BLaER1 (cell line): ENCODE measurements around the gene FBLN2.

Experiments used
- H3K27ac ChIP-seq: shearing (Covaris generic); formaldehyde crosslinking; 2 replicates; pipeline ENCODE4 v1.8.1; 2022
- H3K27me3 ChIP-seq: shearing (Covaris generic); formaldehyde crosslinking; 2 replicates; pipeline ENCODE4 v1.8.1; 2022
- H3K36me3 ChIP-seq: shearing (Covaris generic); formaldehyde crosslinking; 2 replicates; pipeline ENCODE4 v1.8.1; 2022
- H3K4me1 ChIP-seq: shearing (Covaris generic); formaldehyde crosslinking; 2 replicates; pipeline ENCODE4 v1.8.1; 2022
- H3K4me2 ChIP-seq: shearing (Covaris generic); formaldehyde crosslinking; 2 replicates; pipeline ENCODE4 v1.8.1; 2022
- H3K4me3 ChIP-seq: shearing (Covaris generic); formaldehyde crosslinking; 2 replicates; pipeline ENCODE4 v1.8.1; 2022
- H3K9ac ChIP-seq: shearing (Covaris generic); formaldehyde crosslinking; 2 replicates; pipeline ENCODE4 v1.8.1; 2022
- H3K9me3 ChIP-seq: shearing (Covaris generic); formaldehyde crosslinking; 2 replicates; pipeline ENCODE4 v1.8.1; 2022
- H4K20me1 ChIP-seq: shearing (Covaris generic); formaldehyde crosslinking; 2 replicates; pipeline ENCODE4 v1.8.1; 2022
- Cebpa-rat ChIP-seq: shearing (Covaris generic); IDR thresholded peaks from 2 replicates; pipeline ENCODE4 v1.8.1; 2022

Gene FBLN2

GRCh38 chr3:13513051-13513912, 35.6 kb upstream of the FBLN2 start:
- H3K27ac ChIP-seq: no peak overlapping the region
- no peaks in the 10 kb centered on the region for H3K9me3 ChIP-seq

GRCh38 chr3:13513913-13514517, 34.9 kb upstream of the FBLN2 start:
- Histone ChIP-seq H3K9ac (no peak overlapping the region), H3K4me3 (no peak overlapping the region), H3K36me3 (no peaks in the 10 kb centered on the region), H3K27ac (no peak overlapping the region), H4K20me1 (no peaks in the 10 kb centered on the region), H3K27me3 (no peaks in the 10 kb centered on the region), H3K9me3 (no peaks in the 10 kb centered on the region), H3K4me2 (no peak overlapping the region), H3K4me1 (peaks cover 40% of the 10 kb centered on the region)
- no peak for TF ChIP-seq Cebpa-rat

More at GRCh38 chr3:13513051-13513912, 35.6 kb upstream of the FBLN2 start:
- Histone ChIP-seq H3K36me3 (no peaks in the 10 kb centered on the region), H4K20me1 (no peaks in the 10 kb centered on the region), H3K4me2 (no peak overlapping the region), H3K27me3 (no peaks in the 10 kb centered on the region), H3K4me3 (no peak overlapping the region), H3K9ac (no peak overlapping the region), H3K4me1 (peaks cover 36% of the 10 kb centered on the region)
- TF ChIP-seq Cebpa-rat: no peak

GRCh38 chr3:13514639-13515435, 34.1 kb upstream of the FBLN2 start:
- Histone ChIP-seq H3K9me3 (no peaks in the 10 kb centered on the region), H3K36me3 (no peaks in the 10 kb centered on the region), H3K4me1 (peaks cover 40% of the 10 kb centered on the region), H3K27me3 (no peaks in the 10 kb centered on the region), H3K27ac (no peak overlapping the region), H3K4me2 (no peak overlapping the region), H3K4me3 (no peak overlapping the region), H3K9ac (no peak overlapping the region), H4K20me1 (no peaks in the 10 kb centered on the region)
- no peak for TF ChIP-seq Cebpa-rat

- TF ChIP-seq Cebpa-rat: no peak
- Histone ChIP-seq H4K20me1 (no peaks in the 10 kb centered on the region), H3K4me2 (peak overlapping the region; percentile 82), H3K4me1 (peaks cover 40% of the 10 kb centered on the region), H3K27me3 (no peaks in the 10 kb centered on the region), H3K36me3 (no peaks in the 10 kb centered on the region), H3K9ac (peak overlapping the region; percentile 41; the same call in 1 of the 2 replicates), H3K9me3 (no peaks in the 10 kb centered on the region), H3K4me3 (no peak overlapping the region), H3K27ac (peak overlapping the region; percentile 62)
These were observed 32.9 kb upstream of the FBLN2 start for GRCh38 chr3:13515786-13516759.

GRCh38 chr3:13516760-13517135, 32.2 kb upstream of the FBLN2 start:
- Histone ChIP-seq H3K27me3 (no peaks in the 10 kb centered on the region), H3K4me2 (peak overlapping the region; percentile 82), H3K27ac (peak overlapping the region; percentile 62), H4K20me1 (no peaks in the 10 kb centered on the region), H3K4me1 (peaks cover 40% of the 10 kb centered on the region), H3K9me3 (no peaks in the 10 kb centered on the region), H3K4me3 (no peak overlapping the region), H3K9ac (no peak overlapping the region), H3K36me3 (no peaks in the 10 kb centered on the region)
- TF ChIP-seq Cebpa-rat: no peak

- no peak for TF ChIP-seq Cebpa-rat
- Histone ChIP-seq H3K27ac (peak overlapping the region; percentile 62; the same call in 1 of the 2 replicates), H3K27me3 (no peaks in the 10 kb centered on the region), H3K4me3 (no peak overlapping the region), H3K9ac (no peak overlapping the region), H4K20me1 (no peaks in the 10 kb centered on the region), H3K4me1 (peaks cover 40% of the 10 kb centered on the region), H3K9me3 (no peaks in the 10 kb centered on the region), H3K4me2 (peak overlapping the region; percentile 82), H3K36me3 (no peaks in the 10 kb centered on the region)
These were observed 31.5 kb upstream of the FBLN2 start for GRCh38 chr3:13517253-13517977.

GRCh38 chr3:13518516-13518953, 30.4 kb upstream of the FBLN2 start:
- Histone ChIP-seq H3K9ac (no peak overlapping the region), H4K20me1 (no peaks in the 10 kb centered on the region), H3K4me3 (no peak overlapping the region), H3K36me3 (no peaks in the 10 kb centered on the region), H3K4me2 (no peak overlapping the region), H3K27ac (no peak overlapping the region), H3K9me3 (no peaks in the 10 kb centered on the region), H3K4me1 (peaks cover 40% of the 10 kb centered on the region), H3K27me3 (no peaks in the 10 kb centered on the region)
- TF ChIP-seq Cebpa-rat: no peak

GRCh38 chr3:13519006-13519791, 29.7 kb upstream of the FBLN2 start:
- no peaks in the 10 kb centered on the region for H4K20me1 ChIP-seq
- TF ChIP-seq Cebpa-rat: no peak
- no peak overlapping the region for H3K4me2 ChIP-seq
- no peaks in the 10 kb centered on the region for H3K9me3 ChIP-seq
- H3K9ac ChIP-seq: no peak overlapping the region
- H3K4me3 ChIP-seq: no peak overlapping the region
- no peak overlapping the region for H3K27ac ChIP-seq
- H3K27me3 ChIP-seq: no peaks in the 10 kb centered on the region
- peaks cover 36% of the 10 kb centered on the region for H3K4me1 ChIP-seq
- no peaks in the 10 kb centered on the region for H3K36me3 ChIP-seq
